ENCODE results near the gene MCHR2.

MCHR2 gene

DNA sequence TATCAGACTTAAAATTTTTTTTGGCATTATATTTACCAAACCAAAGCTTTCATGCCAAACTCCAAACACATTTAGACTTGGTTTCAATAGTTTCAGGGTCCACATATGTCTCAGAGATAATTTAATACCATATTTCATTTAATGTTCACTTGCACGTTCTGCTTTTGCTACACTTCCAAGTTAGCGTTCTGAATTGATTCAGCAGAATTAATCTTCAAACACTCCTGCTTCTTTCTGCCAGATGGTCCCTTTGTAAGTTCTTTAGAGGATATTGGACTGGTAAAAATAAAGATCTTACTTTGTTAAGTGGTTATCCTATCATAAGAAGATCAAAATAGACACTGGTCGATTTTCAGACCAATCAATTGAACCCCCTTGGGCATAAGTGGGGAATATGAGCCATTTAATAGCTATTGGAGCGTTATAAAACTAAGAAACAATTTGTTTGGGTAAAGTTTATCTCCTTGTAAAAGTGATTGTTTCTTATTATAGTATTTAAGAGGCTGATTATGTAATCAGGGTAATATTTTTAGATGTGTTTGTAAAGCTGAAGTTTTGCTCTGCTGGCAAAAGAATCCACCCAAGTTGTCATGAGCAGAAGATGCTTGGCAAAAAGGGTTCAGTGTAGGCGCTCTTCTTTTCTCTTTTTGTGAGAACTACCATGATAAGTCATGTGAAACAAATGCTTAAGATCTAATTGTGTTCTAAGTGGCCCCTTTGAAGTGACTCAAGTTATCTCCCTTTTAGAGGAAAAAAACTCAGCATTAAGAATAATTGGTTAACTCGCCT is 92.2 kb downstream of the MCHR2 start:
- DNase-seq: no peak

DNA sequence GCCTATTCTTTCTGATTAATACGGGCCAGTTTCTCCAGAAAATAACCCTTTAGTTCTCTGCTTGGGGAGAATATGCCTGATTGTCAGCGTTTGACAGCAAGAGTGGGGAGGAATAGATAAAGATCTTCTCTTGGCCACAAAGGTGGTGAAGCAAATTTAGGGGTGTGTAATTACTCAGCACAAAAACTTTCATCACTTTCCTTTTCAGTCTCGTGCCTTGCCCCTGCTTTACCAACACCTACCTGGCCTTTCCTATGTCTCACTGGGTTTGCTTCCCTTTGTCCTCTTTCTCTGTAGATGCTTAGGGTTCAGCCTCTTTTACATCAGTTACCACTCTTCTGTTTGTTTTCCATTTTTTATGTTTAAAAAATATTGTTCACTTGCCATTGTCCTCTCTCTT is 99.2 kb downstream of the MCHR2 start:
- no peak for DNase-seq

DNA sequence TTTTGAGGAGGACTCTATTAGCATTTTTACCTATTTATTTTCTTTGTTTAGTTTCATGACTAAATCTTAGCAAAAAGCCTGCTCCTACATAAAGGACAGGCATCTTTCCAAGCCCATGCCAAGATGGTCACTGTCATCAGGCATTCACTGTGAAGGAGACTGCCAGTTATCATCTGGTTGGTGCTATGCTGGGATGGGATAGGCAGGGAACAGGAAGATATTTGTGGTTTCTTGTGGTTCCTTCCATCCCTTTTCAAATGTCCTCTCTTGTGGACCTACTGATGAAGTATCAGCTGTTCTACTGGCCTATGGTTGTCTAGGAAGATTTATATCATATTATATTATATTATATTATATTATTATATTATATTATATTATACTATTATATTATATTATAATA is 107.0 kb downstream of the MCHR2 start:
- no peak for DNase-seq

DNA sequence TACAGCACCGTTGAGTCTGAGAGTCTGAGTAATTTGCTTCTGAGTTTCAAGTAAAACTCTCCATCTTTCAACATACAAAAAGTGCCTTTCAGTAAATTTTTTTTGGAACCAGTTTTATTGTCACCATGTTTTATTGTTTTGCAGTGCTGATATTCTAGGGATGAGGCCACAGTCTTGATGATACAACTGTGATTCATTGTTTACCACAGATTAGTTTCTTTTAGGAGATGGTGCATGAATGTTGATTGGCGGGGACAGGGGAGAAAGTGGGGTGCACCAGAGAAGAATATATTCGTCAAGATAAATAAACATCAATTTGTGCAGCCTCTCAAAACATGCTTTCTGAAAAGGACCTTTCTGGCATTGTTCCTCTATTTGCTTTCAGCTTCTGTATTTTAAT is 109.0 kb downstream of the MCHR2 start:
- DNase-seq: peak; percentile 87

DNA sequence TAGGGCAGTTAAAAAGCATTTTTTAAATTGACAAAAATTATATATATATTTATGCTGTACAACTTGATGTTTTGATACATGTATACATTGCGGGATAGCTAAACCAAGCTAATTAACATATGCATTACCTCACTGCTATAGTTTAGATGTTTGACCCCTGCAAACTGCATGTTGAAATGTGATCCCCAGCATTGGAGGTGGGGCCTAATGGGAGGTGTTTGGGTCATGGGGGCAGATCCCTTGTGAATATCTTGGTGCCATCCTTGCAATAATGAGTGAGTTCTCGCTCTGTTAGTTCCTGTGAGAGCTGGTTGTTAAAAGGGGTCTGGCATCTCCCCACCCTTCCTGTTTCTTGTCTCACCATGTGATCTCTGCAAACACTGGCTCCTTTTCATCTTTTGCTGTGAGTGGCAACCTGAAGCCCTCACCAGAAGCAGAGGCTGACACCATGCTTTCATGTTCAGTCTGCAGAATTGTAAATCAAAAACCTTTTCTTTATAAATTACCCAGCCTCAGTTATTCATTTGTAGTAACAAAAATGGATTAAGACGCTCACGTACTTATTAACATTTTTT is 111.8 kb downstream of the MCHR2 start:
- no peak for DNase-seq

DNA sequence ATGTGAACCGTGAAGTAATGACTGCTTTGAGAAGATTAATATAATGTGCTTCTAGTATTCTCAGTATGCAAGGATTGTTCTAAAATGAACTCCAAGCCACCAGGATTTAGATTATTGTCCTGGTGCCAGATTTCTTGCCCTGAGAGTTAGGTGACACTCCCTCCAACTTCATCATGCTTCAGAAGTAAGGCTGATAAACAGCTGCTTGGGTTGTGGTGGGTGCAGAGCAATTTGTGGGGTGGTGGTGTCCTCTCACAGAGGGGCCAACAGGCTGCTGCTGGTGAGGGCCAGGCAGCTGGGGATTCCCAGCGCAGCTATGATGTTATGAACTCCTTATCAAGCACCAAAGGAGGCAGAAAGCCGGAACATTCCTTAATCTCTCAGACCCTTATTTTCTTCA is 114.6 kb downstream of the MCHR2 start:
- DNase-seq: no peak

DNA sequence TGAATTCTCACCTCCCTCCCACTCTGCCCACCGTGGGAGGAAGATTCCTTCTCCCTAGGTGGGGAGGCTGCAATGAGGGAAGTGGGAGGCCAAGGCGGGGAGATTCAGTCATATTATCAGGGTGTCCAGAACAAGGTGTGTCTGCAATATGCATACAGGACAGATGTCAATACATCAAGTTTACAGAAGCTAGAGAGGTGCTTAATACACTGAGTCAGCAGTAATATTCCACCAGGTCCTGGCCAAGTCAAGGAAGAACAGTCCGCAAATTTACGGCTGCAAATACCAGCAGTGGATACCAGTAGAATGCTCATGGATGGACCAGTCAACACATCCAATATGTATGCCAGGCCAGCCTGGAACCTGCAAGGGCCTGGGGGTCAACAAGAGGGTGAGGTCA is 119.0 kb downstream of the MCHR2 start:
- DNase-seq: no peak

DNA sequence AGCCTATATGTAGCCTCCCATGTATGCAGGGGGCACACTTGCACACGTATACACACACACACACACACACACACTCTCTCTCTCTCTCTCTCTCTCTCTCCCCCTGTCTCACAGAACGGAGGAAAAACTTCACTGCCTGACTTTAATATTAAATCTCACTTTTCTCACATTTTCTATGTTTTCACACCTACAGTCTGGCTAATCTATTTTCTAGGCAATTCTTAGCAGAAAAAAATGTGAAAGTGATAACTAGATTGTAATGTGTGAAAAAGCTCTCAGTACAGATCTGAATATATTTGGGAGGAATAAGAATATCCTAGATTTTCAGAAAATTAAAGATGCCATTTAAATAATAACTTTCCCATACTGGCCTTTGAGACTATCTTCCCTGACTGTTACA is 120.9 kb downstream of the MCHR2 start:
- no peak for DNase-seq

DNA sequence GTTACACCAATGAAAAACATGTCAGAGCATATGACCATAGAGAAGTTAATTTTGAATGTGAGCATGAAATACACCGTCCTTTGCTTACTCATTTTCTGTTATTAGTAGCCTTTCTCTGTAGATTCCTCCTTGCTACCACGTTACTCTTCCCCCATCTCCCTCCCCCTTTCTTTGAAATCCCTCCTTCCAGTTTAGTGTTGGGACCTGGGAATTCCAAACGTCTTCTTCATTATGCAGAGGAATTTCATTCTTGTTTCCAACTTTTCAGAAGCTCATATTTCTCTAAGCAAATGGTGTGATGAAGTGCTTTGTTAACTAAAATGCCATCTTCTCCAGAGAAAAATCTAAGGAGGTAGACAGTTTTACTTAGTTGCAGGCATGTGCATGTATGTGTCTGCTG is 122.4 kb downstream of the MCHR2 start:
- no peak for DNase-seq
